Stimulated activated CD8-positive, alpha-beta memory T cell treated with anti-CD3 and anti-CD28 coated beads, Interleukin-15, amount 100 ng/mL, for 24 hours (primary cell): ENCODE measurements around the gene RASL10A.

Experiments
- DNase-seq: peaks from one replicate; pipeline ENCODE4 v3.0.0-alpha.2; 2020; ENCODE audit warnings: low read depth

RASL10A gene

GRCh38 chr22:29302681-29303465 is 12.6 kb downstream of the RASL10A start:
- no peak for DNase-seq

GRCh38 chr22:29302402-29302680 is 13.2 kb downstream of the RASL10A start:
- no peak for DNase-seq

GRCh38 chr22:29301716-29302401 is 13.6 kb downstream of the RASL10A start:
- no peak for DNase-seq

GRCh38 chr22:29300807-29301601 is 14.5 kb downstream of the RASL10A start:
- no peak for DNase-seq

- no peak for DNase-seq
Observed at GRCh38 chr22:29300467-29300806, 15.1 kb downstream of the RASL10A start.

GRCh38 chr22:29299136-29299900 is 16.2 kb downstream of the RASL10A start:
- no peak for DNase-seq

GRCh38 chr22:29298641-29299040 is 16.9 kb downstream of the RASL10A start:
- no peak for DNase-seq

- DNase-seq = no peak
Observed at GRCh38 chr22:29292379-29292778, 23.1 kb downstream of the RASL10A start.

- no peak for DNase-seq
Observed at GRCh38 chr22:29291215-29291614, 24.3 kb downstream of the RASL10A start.

- DNase-seq = no peak
Observed at GRCh38 chr22:29290061-29290460, 25.4 kb downstream of the RASL10A start.

GRCh38 chr22:29288837-29289236 is 26.7 kb downstream of the RASL10A start:
- DNase-seq = no peak

- no peak for DNase-seq
Observed at GRCh38 chr22:29284196-29284595, 31.3 kb downstream of the RASL10A start.

- no peak for DNase-seq
Observed at GRCh38 chr22:29277927-29278326, 37.6 kb downstream of the RASL10A start.

GRCh38 chr22:29275819-29276565 is 39.5 kb downstream of the RASL10A start:
- DNase-seq = no peak

GRCh38 chr22:29275167-29275566 is 40.3 kb downstream of the RASL10A start:
- DNase-seq = no peak

GRCh38 chr22:29272624-29273023 is 42.9 kb downstream of the RASL10A start:
- DNase-seq = no peak

- no peak for DNase-seq
Observed at GRCh38 chr22:29270475-29271271, 44.8 kb downstream of the RASL10A start.

GRCh38 chr22:29269731-29270474 is 45.6 kb downstream of the RASL10A start:
- DNase-seq = no peak

GRCh38 chr22:29269230-29269604 is 46.3 kb downstream of the RASL10A start:
- no peak for DNase-seq
